HCT116 (cell line): Measurements from ENCODE around the gene TRIM65. TPM values are rescaled to one million over a fixed set of nuclear protein-coding genes. Genes with fewer than 3 reads are reported as not detected.
A peak's percentile ranks its signal among the peaks of the same experiment; 100 is the strongest.

Experiments used
- ATAC-seq: fragments of 200-7000 bp; cut with Tn5 transposase; 2 replicates; pipeline ENCODE4 v1.9.1; 2020; ENCODE audit warnings: mild to moderate bottlenecking, moderate library complexity
- BruUV-seq: library from RNA; stranded (reverse); fragments of 400-500 nt; replicated peaks from 2 replicates; lab custom pipeline; 2021; lab: Mats Ljungman, UMichigan
- CTCF ChIA-PET: fragments of 300-600 bp; sonication (Branson Sonifier 250); formaldehyde crosslinking; loops from one replicate; lab custom pipeline; 2021; ENCODE audit warnings: antibody characterized with exemption; lab: Charles Lee
- POLR2A ChIA-PET: fragments of 300-600, 350-600 bp; sonication (Branson Sonifier 250); formaldehyde crosslinking; loops from one replicate; lab custom pipeline; 2021; ENCODE audit warnings: antibody characterized with exemption; lab: Charles Lee
- RAD21 ChIA-PET, 2 experiments: fragments of 300-600 bp; sonication (Branson Sonifier 250); formaldehyde crosslinking; loops; one replicate each; lab custom pipeline; 2023; ENCODE audit warnings: low total read pairs in 2 of 2; ENCODE audit not compliant: uncharacterized antibody in 2 of 2, unreplicated experiment in 2 of 2, low non-redundant PET in 1 of 2; lab: Charles Lee
- DNase-seq: peaks from one replicate; pipeline ENCODE4 v3.0.0-alpha.2; 2010; ENCODE audit warnings: low read depth, low spot score
- H2AFZ ChIP-seq: fragments of 200-600 bp; shearing (Covaris generic), sonication (generic); 2 replicates; pipeline ENCODE4 v1.6.1; 2017; ENCODE audit warnings: low read depth, mixed run types, mixed read lengths, antibody characterized with exemption, low read length; ENCODE audit not compliant: poor library complexity, severe bottlenecking
- H3K27ac ChIP-seq: 2 replicates; pipeline ENCODE4 v1.5.1; 2012; ENCODE audit warnings: low read depth, low read length
- H3K27me3 ChIP-seq: fragments of 200-600 bp; sonication (generic); 2 replicates; pipeline ENCODE4 v1.6.1; 2016; ENCODE audit warnings: mixed run types, low read length, mixed read lengths; ENCODE audit not compliant: insufficient read depth
- H3K36me3 ChIP-seq, 2 experiments: fragments of 200-500 bp in 1 of 2; fragments of 200-600 bp in 1 of 2; sonication (Bioruptor generic) in 1 of 2; sonication (generic) in 1 of 2; 2 replicates each; pipeline versions ENCODE4 v1.5.1 to v1.6.1; 2014 to 2016; ENCODE audit warnings: low read length in 2 of 2, inconsistent platforms in 1 of 2, mixed read lengths in 1 of 2, mixed run types in 1 of 2; ENCODE audit not compliant: insufficient read depth in 2 of 2, control insufficient read depth in 1 of 2
- H3K4me1 ChIP-seq, 2 experiments: fragments of 200-600 bp in 1 of 2; sonication (generic) in 1 of 2; 2 replicates each; pipeline versions ENCODE4 v1.5.1 to v1.6.1; 2012 to 2017; ENCODE audit warnings: low read length in 2 of 2, inconsistent platforms in 1 of 2, mild to moderate bottlenecking in 1 of 2, mixed read lengths in 1 of 2, mixed run types in 1 of 2, moderate library complexity in 1 of 2; ENCODE audit not compliant: insufficient read depth in 2 of 2, control insufficient read depth in 1 of 2
- H3K4me2 ChIP-seq: fragments of 200-600 bp; sonication (generic); 2 replicates; pipeline ENCODE4 v1.6.1; 2017; ENCODE audit warnings: mixed run types, low read length, mixed read lengths
- H3K4me3 ChIP-seq, 2 experiments: fragments of 200-600 bp in 1 of 2; sonication (generic) in 1 of 2; replicated peaks in 1 of 2; 2 replicates each; pipeline ENCODE4 v1.5.1; 2011 to 2016; ENCODE audit warnings: low read length in 2 of 2, control low read depth in 1 of 2, low read depth in 1 of 2, mild to moderate bottlenecking in 1 of 2, mixed read lengths in 1 of 2, mixed run types in 1 of 2
- H3K79me2 ChIP-seq: fragments of 200-600 bp; sonication (generic); 2 replicates; pipeline ENCODE4 v1.6.1; 2017; ENCODE audit warnings: mild to moderate bottlenecking, mixed run types, low read length, moderate library complexity, mixed read lengths; ENCODE audit not compliant: insufficient read depth
- H3K9ac ChIP-seq: fragments of 200-600 bp; sonication (generic); 2 replicates; pipeline ENCODE4 v1.6.1; 2016; ENCODE audit warnings: low read length, mixed read lengths
- H3K9me2 ChIP-seq: fragments of 200-600 bp; sonication (generic), shearing (Covaris generic); 2 replicates; pipeline ENCODE4 v1.6.1; 2017; ENCODE audit warnings: mixed run types, mild to moderate bottlenecking, moderate library complexity; ENCODE audit not compliant: insufficient read depth
- H3K9me3 ChIP-seq, 2 experiments: fragments of 200-500 bp in 1 of 2; fragments of 200-600 bp in 1 of 2; sonication (Bioruptor generic) in 1 of 2; sonication (generic) in 1 of 2; 2 replicates each; pipeline ENCODE4 v1.6.1; 2014 to 2017; ENCODE audit warnings: low read length in 2 of 2, mixed read lengths in 2 of 2, inconsistent platforms in 1 of 2, low read depth in 1 of 2, mild to moderate bottlenecking in 1 of 2, mixed run types in 1 of 2, moderate library complexity in 1 of 2; ENCODE audit not compliant: control insufficient read depth in 1 of 2, insufficient read depth in 1 of 2
- H4K20me1 ChIP-seq: fragments of 200-600 bp; sonication (generic), shearing (Covaris generic); 2 replicates; pipeline ENCODE4 v1.6.1; 2017; ENCODE audit warnings: mixed run types, mild to moderate bottlenecking, moderate library complexity; ENCODE audit not compliant: insufficient read depth
- POLR2A ChIP-seq: IDR thresholded peaks from 2 replicates; pipeline ENCODE4 v1.7.0; 2011; ENCODE audit warnings: borderline replicate concordance; ENCODE audit not compliant: insufficient read depth, insufficient read length; ENCODE audit errors: extremely low read depth
- SRF ChIP-seq: IDR thresholded peaks from 2 replicates; pipeline ENCODE4 v1.6.1; 2012; ENCODE audit warnings: low read depth
- YY1 ChIP-seq: IDR thresholded peaks from 2 replicates; pipeline ENCODE4 v1.6.1; 2011; ENCODE audit warnings: low read length, low read depth, moderate library complexity, mild to moderate bottlenecking; ENCODE audit not compliant: insufficient replicate concordance; ENCODE audit errors: extremely low read depth
- ZFX ChIP-seq: fragments of 450-650 bp; IDR thresholded peaks from 2 replicates; pipeline ENCODE4 v1.6.1; 2017
- intact Hi-C: fragments of 100-400 bp; cut with micrococcal nuclease; formaldehyde crosslinking; loops from 2 replicates; pipeline ENCODE4 v1.10.0; 2022
- total RNA-seq: library from RNA; stranded (reverse); gene quantifications from one replicate; pipeline ENCODE4 v1.2.1, GENCODE V29; 2021; ENCODE audit not compliant: unreplicated experiment
- TF ChIP-seq, protein P1 (sequence below), 3 experiments: fragments of 200-600 bp in 1 of 3; sonication (generic) in 1 of 3; IDR thresholded peaks in 2 of 3; conservative IDR thresholded peaks in 1 of 3; 2 replicates each; pipeline ENCODE4 v1.5.1; 2012 to 2017; ENCODE audit warnings: low read depth in 2 of 3, low read length in 2 of 3, antibody characterized with exemption in 1 of 3, borderline replicate concordance in 1 of 3, control low read depth in 1 of 3, mild to moderate bottlenecking in 1 of 3, mixed read lengths in 1 of 3, mixed run types in 1 of 3, moderate library complexity in 1 of 3; ENCODE audit not compliant: insufficient read depth in 1 of 3

Gene TRIM65
- total RNA-seq, 1 experiment from 2014 or later = 53.0 TPM

- no peaks in the 10 kb centered on the region for H4K20me1 ChIP-seq
- ChIA-PET POLR2A (interaction anchor here (0.7 to 3.4 kb wide), 14 partner anchors 9 to 102 kb away, joined by 3 to 24 read pairs (median 4); partner anchors contain the start of genes ACOX1, MRPL38, TEN1 and TRIM65), RAD21 (interaction anchor here in 1 of 2 experiments (0.6 to 0.8 kb wide), 2 partner anchors 13 to 19 kb away, joined by 4 read pairs; partner anchors contain the start of gene TRIM65), CTCF (interaction anchor here (0.6 to 6.3 kb wide), 14 partner anchors 10 to 276 kb away, joined by 3 to 57 read pairs (median 4); partner anchors contain the start of genes CDK3, MRPL38, TRIM65 and WBP2)
- H3K4me3 ChIP-seq = peak overlapping the region; percentile 69 to 81
- H3K27ac ChIP-seq = peak overlapping the region; percentile 99
- H3K79me2 ChIP-seq = peaks cover 27% of the 10 kb centered on the region
- intact Hi-C loops = loop anchor here (1.0 to 5.0 kb wide), 2 partner anchors 22 to 100 kb away; partner anchors contain the start of gene WBP2
- H3K4me2 ChIP-seq = peak overlapping the region; percentile 96
- H3K9me3 ChIP-seq = no peaks in the 10 kb centered on the region
- peak; percentile 49 for ATAC-seq
- TF ChIP-seq POLR2A = peak; percentile 13
- TF ChIP-seq SRF = no peak
- peak; percentile 92; the same call in 1 of the 2 replicates for TF ChIP-seq ZFX
- TF ChIP-seq, protein P1, sequence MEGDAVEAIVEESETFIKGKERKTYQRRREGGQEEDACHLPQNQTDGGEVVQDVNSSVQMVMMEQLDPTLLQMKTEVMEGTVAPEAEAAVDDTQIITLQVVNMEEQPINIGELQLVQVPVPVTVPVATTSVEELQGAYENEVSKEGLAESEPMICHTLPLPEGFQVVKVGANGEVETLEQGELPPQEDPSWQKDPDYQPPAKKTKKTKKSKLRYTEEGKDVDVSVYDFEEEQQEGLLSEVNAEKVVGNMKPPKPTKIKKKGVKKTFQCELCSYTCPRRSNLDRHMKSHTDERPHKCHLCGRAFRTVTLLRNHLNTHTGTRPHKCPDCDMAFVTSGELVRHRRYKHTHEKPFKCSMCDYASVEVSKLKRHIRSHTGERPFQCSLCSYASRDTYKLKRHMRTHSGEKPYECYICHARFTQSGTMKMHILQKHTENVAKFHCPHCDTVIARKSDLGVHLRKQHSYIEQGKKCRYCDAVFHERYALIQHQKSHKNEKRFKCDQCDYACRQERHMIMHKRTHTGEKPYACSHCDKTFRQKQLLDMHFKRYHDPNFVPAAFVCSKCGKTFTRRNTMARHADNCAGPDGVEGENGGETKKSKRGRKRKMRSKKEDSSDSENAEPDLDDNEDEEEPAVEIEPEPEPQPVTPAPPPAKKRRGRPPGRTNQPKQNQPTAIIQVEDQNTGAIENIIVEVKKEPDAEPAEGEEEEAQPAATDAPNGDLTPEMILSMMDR (IDR thresholded peaks at IDR 0.05 in 2 of 3, conservative IDR thresholded peaks at IDR 0.05 in 1 of 3; ENCODE audit: borderline replicate concordance in 1 of 3, insufficient read depth in 1 of 3, low read depth in 2 of 3, low read length in 2 of 3) = peak in 2 of 3 experiments; percentile 37 to 49; a peak in 3 of 6 replicates
- TF ChIP-seq YY1 = peak; percentile 33
- peak overlapping the region; percentile 96 for H3K9ac ChIP-seq
- no TSS peak for BruUV-seq
- H2AFZ ChIP-seq = no peak overlapping the region
- H3K9me2 ChIP-seq = no peaks in the 10 kb centered on the region
- DNase-seq = no peak
- H3K27me3 ChIP-seq = no peaks in the 10 kb centered on the region
- peaks cover 44 to 62% of the 10 kb centered on the region in 2 experiments for H3K4me1 ChIP-seq
- peaks cover 0 to 4% of the 10 kb centered on the region in 2 experiments; a peak in 1 of 4 replicates for H3K36me3 ChIP-seq
Observed at GRCh38 chr17:75877752-75878173, 19.0 kb downstream of the TRIM65 start.
